HG03103 (cell line): ENCODE measurements around the gene ETS1.

Experiments
- ATAC-seq: cut with Tn5 transposase; IDR thresholded peaks from one replicate; pipeline ENCODE4 v1.9.1; 2021; ENCODE audit warnings: low read depth; ENCODE audit not compliant: unreplicated experiment

ETS1 gene

DNA sequence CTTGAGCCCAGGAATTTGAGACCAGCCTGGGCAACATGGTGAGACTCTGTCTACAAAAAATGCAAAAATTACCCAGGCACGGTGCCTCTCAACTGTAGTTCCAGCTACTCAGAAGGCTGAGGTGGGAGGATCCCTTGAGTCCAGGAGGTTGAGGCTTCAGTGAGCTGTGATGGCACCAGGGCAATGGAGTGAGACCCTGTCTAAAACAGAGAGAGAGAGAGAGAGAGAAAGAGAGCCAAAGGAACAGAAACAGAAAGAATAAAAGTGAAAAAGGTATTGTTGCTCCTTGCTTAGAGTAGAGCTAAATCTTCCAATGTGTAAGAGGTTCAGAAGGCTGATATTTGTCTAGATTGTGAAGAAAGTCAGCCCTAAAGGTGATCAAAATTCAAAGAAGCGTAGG is 8.9 kb upstream of the ETS1 start:
- ATAC-seq, result no peak

DNA sequence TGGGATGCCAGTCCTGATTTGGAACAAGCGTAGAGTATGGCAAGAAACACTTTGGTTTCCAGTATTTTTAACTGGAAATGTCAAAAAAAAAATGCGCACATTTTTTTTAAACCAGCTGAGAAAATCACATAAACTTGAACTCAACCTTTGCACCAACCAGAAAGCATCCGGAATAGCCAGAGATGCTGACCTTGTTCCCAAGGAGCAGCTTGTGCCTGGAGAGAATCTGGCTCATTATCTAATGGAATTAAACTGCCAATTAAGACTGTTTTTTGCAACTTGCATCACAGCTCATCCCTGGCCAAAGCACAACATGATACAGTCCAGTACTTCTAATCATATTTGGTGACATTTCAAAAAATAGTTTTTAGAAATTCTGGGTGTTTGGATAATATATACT is 8.4 kb upstream of the ETS1 start:
- no peak for ATAC-seq

DNA sequence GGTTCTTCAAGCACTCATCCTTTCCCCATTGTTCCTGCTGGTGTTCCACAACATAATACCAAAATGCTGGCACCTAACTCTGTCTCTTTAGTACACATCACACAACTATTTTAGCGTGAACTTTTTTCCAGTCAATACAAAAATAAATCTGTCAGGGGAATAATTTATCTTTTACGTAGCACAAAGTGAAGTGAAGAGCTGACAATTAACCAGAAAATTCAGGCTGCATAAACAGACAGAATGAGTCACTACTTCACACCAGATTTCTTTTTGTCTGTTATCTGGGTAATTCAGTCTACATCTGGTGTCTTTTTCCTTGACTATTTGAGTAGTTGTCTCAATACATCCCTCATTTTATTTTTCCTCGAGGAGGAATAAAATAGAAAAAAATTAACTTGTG is 7.9 kb upstream of the ETS1 start:
- no peak for ATAC-seq

DNA sequence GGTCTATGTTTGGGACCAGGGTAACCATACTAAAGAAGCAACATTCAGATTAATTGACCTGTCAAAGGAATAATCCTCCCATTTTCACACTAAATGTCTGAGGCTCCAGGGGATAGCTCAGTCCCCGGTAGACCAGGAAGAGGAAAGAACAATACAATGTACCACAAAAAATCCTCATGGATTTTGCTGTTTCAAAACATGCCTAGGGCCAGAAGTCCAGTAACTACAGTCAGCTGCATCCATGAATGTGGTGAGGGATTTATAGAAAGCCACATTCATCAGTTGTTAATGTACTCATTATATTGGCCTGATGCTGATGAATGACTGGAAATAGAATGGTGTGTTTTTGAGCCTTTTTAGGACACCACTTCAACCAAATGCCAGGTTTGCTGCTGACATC is 6.9 kb upstream of the ETS1 start:
- no peak for ATAC-seq

DNA sequence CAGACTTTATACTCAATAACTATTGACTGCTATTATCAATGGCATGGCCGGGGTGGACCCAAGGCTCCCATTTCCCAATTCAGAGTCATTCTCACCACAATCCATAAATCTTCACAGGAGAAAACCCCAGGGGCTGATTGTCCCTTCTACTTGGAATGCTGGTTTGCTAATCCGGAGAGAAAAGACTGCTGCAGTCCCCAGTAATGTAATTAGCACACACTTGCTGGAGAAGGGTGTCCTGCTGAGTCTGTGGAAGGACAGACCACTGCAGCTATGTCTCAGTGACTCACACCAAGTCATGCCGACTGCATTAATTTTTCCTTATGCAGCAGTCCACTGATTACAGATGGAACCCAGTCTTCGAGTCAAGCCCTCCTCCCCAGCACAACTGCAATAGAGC is 5.9 kb upstream of the ETS1 start:
- no peak for ATAC-seq

DNA sequence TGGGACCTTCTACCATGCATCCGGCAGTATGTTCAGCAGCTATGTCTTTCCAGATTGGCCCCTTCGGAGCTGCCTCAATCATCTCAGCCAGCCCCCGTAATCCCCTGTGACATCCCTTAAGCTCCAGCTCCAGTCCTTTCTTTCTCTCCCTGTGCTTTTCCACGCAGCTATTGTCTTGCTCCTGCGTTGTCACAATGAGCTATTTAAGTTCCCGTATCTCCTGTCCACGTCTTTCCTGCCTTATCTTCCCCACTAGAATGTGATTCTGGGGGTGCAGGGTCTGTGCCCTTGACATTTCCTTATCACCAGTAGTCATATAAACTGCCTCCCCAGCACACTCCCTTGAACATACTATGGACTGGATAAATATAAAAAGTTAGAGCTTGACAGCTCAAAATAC is 5.1 kb upstream of the ETS1 start:
- no peak for ATAC-seq

DNA sequence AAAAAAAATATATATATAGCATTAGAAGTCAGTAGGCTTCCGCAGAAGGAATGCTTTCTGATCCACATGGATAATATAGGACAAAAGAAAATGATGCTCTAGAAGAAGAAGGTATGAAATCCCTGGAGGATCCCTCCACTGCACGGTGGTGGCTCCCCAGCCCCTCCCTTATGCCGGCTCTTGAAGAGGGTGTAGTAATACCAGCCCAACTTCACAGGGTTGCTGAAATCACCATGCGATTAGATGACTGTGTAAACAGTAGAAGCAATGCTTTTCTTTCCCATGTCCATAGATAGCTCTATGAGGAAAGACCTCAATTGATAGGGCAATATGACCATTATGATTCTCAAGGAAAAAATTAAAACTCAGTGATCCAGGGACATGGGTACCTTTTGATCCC is 3.2 kb upstream of the ETS1 start:
- no peak for ATAC-seq

DNA sequence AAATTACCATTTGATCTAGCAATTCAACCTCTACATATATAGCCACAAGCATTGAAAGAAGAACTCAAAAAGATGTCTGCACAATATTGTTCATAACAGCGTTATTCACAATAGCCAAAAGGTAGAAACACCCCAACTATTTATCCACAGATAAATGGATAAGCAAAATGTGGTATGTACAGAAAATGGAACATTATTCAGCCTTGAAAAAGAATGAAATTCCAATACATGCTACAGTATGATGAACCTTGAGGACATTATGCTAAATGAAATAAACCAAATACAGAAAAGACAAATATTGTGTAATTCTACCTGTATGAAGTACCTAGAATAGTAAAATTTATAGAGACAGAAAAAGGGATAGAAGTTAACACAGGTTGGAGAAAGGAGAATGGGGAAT is 2.6 kb upstream of the ETS1 start:
- ATAC-seq, result no peak

DNA sequence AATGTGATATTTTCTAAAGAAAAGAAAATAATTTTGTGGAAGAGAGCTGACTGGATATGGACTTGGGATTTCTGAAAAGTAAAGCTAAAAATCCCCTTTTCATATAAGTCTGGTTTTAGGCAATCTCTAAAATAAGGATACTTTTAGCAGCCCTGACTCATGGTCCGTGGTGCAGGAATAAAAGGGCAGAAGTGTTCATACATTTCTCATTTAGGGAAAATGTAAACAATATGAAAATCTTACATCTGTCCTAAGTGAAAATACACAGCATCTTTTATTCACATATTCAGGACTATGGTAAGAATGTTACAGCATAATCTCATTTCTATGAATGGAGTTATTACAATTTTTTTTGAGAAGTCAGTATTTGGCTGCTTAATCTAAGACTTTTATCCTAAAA is 735 bp upstream of the ETS1 start:
- no peak for ATAC-seq

DNA sequence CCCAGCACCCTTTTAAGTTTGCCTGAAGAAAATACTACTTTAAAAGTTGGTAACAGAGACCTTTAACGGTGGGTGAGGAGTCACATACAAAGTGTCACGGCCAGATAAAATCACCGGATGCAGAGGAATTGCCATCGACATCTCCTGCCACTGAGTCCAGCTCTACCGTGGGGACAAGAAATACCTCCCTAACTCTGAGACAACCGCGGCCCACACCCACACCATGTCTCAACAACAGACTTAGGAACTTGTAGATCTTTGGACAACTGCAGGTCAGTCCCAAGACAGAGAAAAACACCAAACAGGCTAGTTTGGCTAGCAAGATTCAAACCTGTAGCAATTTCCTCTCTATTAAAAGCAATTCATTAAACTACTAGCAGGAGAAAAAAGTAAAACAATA is 669 bp downstream of the ETS1 start:
- no peak for ATAC-seq

DNA sequence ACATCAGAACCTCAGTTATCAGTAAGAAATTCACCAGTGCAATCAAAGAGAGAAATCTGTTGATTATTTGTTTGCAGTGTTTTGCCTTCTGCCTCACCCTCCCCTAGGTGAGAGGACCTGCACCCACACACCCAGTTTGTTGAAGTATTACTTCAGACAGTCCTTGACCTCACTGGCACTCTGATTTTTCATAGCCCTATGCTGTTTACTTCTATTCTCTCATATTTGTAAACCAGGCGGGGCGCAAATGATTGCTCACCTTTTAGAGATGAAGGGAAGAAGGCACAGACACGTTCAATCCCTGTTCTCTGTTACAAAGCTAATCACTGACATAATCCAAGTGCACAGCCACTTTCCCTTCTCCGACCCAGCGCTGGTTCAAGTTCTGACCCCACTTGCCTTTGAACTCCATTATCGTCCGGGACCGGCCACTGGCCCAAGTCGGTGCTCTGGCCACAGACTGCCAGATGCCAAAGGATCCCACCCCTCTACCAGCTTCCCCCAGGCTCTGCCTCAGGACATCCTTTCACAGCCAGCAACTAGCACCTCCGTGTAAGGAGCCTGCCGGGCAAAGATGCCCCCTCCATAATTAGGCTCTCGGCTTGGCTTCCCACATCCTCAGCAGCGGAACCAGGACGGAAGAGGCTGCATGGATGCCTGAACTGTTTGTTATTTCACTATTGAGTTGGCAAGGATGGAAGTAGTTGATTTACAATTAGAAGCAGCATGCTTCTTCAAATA is 1.7 kb downstream of the ETS1 start:
- ATAC-seq, result no peak

DNA sequence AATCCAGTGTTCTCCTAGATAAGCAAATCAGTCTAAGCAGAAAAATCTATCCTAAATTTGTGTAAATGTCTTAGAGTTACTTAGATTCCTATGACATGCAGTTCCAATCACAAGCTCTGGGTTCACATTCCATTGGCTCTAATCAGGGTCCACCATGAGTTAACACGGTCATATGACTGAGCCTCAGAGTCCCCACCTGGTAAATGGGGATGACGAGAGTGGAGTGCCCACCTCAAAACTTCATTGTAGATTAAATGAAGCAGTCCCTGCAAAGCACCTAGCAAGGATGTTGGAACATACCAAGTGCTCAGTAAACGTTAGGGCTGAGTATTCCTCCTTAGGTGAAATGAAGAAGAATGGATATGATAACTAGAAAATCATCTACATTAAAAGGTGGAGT is 3.1 kb downstream of the ETS1 start:
- no peak for ATAC-seq

DNA sequence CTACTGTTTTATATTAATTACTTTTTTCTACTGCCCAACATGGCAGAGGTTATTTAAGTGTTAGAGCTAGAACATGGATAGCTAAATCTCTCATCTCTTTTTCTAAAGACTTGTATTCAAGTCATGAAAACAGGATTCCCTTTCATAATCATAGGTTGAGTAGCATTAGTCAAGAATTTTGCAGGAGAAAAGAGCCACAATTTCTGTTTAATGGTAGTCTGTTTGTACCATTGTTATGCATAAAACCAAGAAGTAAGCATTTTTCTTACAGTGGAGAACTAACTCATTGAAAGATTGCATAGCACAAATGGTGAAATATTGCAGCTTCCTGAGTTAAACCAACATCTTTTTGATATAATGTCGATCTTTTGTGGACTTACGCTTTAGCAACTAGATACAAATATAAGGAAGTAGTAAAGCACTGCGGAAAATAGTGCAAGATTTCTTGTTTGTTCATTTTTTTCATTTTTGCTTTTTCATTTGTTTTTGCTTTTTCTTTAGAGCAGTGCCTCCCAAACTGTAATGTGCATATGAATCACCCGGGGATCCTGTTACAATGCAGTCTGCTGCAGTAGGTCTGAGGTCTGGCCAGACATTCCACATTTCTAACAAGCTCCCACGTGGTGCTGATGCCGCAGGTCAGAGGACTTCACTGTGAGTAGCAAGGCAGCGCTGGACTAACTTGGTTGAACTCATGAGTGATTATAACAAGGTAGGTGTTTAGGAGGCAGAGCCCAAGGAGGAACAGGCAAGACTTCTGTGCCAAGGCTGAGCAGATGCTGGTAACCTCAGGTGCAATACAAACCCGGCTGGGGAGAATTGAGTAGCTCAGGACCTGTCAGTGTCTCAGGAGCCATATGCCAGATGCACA is 4.6 kb downstream of the ETS1 start:
- no peak for ATAC-seq

DNA sequence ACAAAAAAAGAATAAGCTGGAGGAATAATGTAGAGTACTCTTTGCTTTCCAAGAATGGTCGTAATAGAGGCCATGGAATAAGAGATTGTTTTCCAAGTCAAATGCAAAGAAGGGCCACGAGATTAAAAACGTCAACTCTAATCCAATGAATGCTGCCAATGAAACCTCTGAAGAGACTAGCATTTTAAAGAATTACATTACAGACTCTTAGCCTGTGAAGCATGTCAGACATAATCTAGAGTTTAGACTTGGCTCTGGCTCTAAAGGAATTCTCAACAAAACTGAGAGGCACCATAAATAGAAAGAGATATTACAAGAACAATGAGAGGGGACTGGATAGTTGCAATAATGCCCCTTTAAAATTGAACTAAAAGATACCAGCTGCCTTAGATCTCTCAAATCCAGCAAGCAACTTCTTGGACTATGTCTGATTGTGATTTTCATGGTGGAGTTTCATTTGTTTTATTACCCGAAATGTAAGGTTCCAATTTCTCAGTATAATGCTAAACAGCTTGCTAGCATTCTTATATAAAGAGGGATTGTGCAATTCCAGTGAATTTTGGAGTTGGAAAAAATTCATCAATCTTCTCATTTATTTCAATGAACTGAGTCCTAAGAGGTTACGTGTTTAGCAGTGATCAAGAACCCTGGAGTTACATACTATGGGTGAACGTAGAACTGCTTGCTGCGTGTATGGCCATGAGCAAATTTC is 5.6 kb downstream of the ETS1 start:
- ATAC-seq, result no peak

DNA sequence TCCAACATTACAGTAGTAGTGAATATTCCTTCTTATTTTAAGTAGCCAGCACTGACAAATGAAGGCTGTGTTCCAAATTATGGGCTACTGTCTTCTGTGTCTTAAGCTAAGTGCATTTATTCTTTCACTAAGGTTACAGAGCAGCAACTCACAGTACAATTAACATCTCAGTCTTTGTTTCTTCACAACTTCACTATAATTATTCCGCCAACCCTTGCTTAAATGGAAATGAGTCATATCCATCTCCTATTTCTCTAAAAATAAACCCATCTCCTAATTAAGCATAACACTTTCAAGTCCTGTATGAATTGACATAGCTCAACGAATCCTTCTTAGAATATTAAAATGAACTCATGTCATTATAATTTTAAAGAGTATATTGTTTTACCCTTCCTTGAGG is 6.7 kb downstream of the ETS1 start:
- ATAC-seq, result no peak

DNA sequence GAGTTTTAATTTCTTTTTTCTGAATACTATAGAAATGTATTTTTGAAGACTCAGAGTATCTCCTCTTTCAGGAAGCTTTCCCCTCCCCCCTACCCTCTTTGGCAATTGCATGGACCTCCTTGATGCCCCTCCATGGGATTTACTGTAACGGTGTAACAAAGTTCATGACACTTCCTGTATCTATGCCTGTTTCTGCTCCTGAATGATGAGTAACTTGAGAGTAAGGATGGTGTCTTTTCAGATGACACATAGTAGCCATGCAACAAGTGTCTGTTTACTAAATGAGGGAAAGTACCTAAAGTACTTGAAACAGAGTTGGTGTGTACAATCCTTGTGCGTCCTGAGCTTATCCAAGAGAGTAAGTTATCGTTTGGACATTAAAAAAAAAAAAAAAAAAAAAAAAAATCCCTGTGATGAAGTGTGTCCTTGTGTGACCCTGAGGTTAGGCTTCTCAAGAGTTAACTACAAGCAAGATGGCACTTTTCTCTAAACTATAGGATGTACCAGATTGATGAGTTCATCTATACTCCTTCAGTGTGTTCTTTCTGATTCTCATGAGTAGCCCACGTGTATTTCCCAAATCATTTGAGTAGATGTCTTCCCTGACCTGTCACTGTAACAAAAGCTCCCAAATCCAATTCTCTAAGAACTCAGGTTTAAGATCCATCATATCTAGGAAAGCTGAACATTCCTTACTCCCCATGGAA is 7.4 kb downstream of the ETS1 start:
- peak; percentile 66 for ATAC-seq

DNA sequence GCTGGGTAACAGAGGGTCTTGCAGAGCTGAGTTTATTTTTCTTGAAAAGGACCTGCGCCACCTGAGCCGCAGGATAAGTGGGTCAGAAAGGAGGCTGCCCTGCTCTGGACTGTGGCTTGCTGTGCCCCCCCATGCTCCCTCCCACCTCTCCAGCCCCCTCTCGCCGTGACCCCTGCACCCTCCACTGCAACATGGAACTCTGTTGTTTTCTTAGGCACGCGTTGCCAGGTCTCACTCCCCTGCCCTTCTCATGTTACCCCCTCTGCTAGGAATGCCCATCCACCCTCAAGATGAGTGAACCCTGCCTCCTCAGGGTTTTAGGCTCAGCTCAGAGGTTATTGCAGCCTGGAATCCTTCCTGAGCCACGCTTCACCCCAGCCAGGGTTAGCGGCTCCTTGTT is 10.8 kb downstream of the ETS1 start:
- no peak for ATAC-seq

DNA sequence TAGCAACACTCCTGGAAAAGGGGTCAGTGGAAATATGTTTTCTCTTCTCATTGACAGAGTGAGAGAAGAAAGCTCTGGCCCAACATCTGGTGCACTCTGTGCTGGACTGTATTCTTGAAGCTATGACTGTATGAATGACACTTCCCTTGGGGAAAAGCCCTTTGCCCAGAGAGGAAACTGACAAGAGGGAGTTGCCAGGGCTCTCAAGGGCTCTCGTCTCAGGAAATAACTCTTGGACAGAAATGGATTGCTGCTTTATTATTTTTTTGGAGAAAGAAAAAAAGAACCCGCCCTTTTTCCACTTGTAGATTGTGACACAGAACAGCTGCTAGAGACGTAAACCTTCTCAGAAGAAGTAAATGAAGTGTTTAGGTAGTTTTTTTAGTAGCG is 11.4 kb downstream of the ETS1 start:
- ATAC-seq, result no peak

DNA sequence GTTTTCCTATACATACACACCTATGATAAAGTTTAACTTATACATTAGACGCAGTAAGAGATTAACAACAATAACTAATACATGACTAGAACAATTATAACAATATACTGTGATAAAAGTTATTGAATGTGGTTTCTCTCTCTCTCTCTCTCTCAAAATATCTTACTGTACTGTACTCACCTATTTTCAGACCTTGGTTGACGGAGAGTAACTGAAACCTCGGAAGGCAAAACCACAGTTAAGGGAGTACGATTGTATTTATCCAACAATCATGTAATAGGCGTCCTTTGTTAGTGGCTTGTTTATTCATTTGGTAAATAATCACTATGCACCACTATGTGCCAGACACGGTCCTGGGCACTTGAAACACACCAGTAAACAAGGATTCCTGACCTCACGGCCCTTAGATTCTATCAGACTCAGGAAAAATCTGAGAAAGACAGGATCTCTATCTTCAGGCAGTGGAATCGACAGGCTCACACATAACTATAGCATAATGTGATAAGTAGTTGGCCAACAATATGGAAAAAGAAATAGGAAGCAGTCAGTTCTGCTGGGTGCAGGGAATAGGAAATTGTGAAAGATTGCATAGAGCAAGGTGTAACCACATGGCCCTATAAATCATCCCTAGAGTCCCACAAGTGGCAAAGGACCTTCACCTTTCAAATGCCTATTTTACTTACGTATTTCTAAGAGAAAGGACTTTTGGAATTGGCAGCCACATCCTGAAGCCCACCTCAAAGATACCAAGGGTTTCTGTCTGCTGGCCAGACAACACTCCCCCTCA is 12.0 kb downstream of the ETS1 start:
- ATAC-seq, result no peak

DNA sequence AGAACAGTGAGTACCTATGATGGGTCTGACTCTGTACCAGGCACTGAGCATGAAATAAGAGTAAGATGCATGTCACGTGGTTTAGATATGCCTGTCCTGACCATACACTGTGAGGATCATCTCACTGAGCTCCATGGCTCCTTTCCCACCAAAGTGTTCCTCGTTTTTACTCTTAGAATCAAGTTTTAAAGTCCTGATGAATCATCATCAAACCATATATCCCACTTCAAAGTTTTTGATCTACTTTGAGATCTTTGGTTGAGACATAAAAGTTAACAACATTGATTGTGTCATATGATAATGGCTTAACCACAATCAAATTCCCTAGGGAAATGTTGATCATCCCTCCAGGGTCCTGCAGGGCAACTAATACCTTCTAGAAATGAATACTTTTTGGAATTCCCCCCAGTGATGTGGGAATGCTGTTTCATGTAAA is 12.8 kb downstream of the ETS1 start:
- no peak for ATAC-seq
